GM19023 (cell line): ENCODE results near the gene METTL25.
"Not testable (repeated sequence)": the region's sequence is repeated elsewhere in the genome, so short reads cannot be mapped to it uniquely, and the experiment has no call there.

ENCODE experiments used
- ATAC-seq: cut with Tn5 transposase; IDR thresholded peaks from one replicate; pipeline ENCODE4 v1.9.1; 2021; ENCODE audit warnings: mild to moderate bottlenecking, moderate library complexity; ENCODE audit not compliant: unreplicated experiment

Gene METTL25, protein sequence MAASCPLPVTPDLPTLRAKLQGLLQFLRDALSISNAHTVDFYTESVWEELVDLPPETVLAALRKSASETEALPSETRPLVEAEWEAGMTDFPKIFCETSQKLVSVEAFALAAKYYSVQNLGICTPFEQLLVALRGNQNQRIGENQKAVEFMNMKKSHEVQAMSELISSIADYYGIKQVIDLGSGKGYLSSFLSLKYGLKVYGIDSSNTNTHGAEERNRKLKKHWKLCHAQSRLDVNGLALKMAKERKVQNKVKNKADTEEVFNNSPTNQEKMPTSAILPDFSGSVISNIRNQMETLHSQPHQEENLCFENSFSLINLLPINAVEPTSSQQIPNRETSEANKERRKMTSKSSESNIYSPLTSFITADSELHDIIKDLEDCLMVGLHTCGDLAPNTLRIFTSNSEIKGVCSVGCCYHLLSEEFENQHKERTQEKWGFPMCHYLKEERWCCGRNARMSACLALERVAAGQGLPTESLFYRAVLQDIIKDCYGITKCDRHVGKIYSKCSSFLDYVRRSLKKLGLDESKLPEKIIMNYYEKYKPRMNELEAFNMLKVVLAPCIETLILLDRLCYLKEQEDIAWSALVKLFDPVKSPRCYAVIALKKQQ

DNA sequence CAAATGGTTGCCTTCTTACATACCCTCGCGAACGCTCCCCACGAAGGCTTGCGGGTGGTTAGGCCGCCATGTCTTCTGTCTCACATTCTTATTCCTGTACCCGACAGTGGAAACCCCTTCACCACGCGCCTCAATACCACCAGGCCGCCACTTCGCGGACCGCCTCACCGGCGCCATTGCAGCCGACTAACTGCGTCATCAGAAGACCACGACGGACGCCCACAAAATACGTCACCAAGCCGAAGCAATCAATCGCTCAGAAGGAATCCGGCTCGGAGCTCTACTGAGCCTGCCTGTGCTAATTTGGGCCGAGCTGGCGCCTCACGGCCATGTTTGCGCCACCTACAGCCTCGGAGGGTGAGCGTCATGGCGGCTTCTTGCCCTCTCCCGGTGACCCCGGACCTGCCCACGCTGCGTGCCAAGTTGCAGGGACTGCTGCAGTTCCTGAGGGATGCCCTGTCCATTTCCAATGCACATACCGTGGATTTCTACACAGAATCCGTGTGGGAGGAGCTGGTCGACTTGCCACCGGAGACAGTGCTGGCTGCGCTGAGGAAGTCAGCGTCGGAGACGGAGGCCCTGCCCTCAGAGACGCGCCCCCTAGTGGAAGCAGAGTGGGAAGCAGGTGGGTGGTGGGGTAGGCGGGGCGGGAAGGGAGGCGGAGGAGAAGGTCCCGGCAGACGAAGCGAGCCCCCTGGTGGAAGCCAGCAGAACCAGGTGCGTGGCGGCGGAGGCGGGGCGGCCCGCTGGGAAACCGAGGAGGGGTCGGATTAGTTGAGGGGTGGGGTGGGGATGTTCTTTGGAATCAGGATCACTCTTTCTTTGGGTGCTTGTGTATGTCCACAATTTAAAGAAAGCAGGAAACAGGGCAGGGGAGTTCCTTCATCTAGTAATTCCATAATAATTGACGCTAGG, at the start of gene METTL25, which contains the start of gene CCDC59:
METTL25 (plus strand) TSS at position 330 of the 915 bp plus-strand sequence; CDS start at position 367, 37 bp downstream.
CCDC59 (minus strand) TSS at position 188 of the 915 bp plus-strand sequence; CDS start at position 177, 11 bp downstream.
- ATAC-seq = peak; percentile 94

DNA sequence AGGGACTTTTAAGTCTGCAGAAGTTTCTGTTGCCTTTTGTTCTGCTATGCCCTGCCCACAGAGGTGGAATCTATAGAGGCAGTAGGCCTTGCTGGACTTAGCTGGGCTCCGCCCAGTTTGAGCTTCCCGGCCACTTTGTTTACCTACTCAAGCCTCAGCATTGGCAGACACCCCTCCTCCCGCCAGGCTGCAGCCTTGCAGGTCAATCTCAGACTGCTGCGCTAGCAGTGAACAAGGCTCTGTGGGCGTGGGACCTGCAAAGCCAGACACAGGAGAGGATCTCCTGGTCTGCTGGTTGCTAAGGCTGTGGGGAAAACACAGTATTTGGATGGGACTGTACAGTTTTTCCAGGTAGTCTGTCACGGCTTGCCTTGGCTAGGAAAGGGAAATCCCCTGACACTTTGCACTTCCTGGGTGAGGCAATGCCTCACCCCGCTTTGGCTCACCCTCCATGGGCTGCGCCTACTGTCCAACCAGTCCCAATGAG, 43.9 kb upstream of the METTL25 start:
- ATAC-seq = no peak

DNA sequence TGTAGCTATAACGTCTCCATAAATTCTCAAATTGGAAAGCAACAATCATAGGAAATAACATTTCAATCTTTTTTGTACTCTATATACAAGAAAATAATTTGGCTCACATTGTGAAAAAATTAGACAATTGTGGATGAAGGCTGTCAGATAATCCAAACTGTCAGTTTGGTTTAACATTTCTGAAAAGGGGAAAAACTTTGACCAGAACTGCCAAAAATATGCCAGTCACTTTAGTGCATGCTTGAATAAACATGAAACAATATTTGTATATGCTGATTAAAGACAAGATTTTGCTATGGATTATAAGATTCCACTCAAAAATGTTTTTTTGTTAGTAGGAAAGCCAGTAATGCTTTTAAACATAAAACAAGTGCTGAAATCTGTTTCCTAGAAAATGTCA, 39.1 kb upstream of the METTL25 start:
- no peak for ATAC-seq

DNA sequence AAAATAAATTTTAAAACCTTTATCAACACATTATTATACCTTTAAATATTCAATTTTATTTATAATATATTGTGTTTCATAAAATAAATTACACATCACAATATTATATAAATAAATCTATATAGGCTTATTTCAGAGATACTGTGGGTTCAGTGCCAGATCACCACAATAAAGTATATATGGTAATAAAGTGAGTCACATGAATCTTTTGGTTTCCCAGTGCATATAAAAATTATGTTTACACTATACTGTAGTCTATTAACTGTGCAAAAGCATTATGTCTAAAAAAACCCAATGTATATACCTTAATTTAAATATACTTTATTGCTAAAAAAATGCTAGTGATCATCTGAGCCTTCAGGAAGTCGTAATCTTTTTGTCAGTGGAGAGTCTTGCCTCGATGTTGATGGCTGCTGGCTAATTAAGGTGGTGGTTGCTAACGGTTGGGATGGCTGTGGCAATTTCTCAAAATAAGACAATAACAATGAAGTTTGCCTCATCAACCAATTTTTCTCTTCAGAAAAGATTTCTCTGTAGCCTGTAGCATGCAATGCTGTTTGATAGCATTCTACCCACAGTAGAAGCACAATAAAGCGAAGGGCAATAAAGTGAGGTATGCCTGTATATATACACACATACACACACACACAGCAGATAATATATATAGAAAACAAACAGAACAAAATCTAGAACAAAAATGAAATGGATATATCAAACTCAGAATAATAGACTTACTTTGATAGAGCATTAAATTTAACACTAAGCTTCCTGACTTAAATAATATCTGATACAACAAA, 32.6 kb upstream of the METTL25 start:
- no peak for ATAC-seq

DNA sequence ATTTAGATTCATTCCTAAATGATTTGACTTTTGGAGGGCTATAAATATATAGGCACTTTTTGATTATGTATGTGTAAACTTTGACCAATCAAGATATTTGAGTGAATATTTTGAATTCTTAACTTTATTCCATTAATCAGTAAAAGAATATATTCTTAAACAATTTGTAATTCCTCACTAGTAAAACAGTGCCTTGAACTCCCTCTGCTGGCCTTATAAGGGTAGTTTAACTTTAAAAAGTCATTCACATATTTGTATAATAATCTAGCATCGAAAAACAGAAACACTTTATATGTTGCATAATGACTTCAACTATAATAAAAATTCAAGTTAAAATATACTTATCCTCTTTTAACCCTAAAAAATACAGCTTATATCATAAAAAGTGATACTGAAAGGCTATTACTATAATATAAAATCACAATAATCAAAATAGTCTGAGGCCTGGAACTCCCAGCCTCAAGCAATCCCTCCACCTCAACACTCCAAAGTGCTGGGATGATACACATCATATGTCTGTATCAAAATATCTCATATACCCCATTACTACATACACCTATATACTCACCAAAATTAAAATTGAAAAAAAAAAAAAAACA, 31.3 kb upstream of the METTL25 start:
- no peak for ATAC-seq

DNA sequence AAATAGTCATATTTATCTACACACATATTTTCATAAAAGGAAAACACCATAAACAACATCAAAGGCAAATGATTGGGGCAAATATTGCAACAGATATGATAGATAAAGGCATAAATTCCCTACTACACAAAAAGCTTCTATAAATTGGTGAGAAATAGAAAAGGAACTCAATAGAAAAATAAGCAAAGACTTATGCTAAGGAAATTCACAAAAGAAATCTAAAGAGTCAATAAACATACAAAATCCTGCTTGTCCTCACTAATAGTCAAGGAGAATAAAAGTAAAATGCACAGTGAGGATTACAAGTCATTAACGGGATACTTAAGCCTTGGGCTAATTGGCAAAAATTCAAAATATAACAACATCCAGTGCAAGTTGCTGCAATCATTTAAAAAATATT, 30.5 kb upstream of the METTL25 start:
- no peak for ATAC-seq

DNA sequence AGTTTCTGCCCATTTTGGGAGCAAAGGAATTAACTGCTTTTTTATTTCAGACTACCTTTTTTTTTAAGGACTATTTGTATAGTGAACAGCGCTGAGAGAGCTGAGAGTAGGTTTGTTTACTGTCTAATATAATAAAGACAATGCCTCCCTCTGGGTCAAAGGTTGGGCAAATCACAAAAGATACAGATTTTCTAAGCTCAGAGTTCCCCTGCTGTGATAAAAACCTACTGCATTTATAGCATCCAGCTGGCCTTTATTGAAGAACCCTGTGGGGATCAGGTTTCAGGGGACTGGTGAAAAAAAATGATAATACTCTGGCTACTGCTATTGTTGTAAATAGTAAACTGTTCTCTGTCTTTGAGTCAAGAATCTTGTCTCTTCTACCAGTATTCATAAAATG, 28.8 kb upstream of the METTL25 start:
- ATAC-seq = no peak

DNA sequence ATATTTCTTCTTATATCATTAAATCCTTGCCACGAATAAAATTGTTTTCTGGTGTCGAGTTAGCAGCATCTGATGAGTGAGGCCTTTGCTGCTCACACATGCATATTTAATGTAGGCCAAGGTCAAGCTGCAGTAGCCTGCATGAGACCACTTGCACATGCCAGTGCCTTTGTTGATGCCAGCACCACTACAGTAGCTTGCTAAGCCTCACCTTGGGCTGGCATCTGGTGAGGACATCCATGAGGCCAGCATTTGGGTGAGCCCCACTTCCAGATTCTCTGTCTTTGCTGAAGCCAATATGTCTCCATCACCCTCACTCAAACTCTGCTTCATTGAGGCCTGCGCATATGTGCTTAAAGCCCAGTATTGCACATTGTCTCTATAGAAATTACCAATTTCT, 8.2 kb upstream of the METTL25 start:
- ATAC-seq = no peak

DNA sequence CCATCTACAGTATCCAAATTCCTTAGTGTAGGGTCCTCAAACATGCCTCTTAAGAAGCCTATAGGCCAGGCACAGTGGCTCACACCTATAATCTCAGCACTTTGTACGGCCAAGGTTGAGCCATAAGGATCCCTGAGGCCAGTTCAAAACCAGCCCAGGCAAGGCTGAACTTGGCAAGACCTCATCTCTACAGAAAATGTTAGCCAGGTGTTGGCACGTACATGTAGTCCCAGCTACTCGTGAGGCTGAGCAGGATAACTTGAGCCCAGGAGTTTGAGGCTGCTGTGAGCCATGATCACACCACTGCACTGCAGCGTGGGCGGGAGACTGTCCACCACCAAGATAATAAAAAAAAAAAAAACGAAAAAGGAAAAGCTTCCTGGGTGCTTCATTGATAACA, 6.9 kb upstream of the METTL25 start:
- no peak for ATAC-seq

DNA sequence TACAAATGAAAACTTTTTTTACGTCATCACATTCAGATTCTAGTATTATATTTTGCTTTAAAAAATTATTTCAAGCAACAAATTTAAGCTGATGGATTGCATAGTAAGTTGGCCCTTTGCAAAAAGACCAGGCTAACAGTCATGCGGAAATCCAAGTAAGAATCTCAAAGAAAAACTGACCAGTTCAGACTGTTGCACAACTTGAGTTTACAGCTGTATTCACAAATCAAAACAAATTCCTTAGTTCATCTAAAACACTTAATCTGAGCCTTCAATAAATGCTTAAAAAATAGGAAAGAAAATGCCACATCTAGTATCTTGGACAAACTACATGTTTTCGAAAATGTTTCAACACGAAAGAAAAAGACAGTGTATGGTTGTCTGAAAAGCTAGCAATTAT, 989 bp upstream of the METTL25 start:
- no peak for ATAC-seq

DNA sequence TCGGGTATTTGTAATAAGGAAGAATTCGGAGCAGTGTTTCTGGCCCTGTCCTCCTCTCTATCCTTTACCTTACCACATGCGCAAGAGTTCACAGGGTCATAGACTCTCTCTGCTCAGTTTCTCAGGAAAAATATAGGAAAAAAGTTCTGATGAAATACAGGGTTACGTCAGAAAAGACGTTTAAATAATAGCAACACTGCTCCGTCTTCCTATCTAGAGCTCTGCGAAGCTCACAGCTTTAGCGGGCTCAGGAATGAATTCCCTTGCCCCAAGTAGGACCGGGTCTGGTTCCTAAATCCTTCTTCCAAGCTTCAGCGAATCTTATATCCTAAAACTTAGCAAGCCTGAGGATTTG, 507 bp upstream of the METTL25 start:
- ATAC-seq = no peak

DNA sequence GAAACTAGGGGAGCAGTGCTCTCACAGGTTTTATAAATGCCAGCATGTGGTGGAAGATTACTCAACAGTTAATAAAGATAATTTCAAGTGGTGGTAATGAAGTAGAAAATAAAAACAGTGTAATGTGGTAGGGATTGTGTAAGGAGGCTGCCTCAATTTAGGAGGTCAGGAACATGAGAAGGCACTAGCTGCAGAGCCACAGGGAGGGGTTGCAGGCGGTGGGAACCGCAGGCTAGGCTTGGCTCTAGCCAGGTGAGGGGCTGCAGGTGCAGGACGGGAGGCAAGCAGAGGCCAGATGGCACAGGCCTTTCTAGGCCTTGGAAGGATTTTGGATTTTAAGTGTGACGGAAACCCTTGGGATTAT, 768 bp downstream of the METTL25 start:
- no peak for ATAC-seq

DNA sequence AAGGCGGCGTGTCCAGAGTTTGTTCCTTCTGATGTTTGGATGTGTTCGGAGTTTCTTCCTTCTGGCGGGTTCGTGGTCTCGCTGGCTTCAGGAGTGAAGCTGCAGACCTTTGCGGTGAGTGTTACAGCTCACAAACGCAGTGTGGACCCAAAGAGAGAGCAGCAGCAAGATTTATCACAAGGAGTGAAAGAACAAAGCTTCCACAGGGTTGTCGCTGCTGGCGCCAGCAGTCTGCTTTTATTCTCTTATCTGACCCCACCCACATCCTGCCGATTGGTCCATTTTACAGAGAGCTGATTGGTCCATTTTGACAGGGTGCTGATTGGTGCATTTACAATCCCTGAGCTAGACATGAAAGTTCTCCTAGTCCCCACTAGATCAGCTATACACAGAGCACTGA, 2.5 kb downstream of the METTL25 start:
- ATAC-seq = not testable (repeated sequence)

DNA sequence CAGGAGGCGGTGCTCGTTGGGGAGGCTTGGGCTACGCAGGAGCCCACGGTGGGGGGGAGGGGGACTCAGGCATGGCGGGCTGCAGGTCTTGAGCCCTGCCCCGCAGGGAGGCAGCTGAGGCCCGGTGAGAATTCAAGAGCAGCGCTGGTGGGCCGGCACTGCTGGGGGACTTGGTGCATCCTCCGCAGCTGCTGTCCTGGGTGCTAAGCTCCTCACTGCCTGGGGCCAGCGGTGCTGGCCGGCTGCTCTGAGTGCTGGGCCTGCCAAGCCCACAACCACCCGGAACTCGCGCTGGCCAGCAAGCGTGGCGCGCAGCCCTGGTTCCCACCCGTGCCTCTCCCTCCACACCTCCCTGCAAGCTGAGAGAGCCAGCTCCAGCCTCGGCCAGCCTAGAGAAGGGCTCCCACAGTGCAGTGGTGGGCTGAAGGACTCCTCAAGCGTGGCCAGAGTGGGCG, 3.2 kb downstream of the METTL25 start:
- no peak for ATAC-seq

DNA sequence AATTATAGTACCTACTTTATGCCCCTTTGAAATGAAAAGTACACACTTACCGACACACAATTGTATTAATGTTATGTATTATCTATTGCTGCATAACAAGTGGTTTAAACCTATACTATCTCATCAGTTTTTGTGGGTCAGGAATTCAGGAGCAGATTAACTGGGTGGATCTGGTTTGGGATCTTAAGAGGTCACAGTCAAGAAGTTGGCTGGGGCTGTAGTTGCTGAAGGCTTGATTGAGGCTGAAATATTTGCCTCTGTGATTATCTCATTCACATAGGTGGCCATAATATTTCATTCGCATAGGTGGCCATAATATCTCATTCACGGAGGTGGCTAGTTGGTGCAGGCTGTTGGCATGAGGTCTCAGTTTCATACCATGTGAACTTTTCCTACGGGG, 5.7 kb downstream of the METTL25 start:
- ATAC-seq = no peak

DNA sequence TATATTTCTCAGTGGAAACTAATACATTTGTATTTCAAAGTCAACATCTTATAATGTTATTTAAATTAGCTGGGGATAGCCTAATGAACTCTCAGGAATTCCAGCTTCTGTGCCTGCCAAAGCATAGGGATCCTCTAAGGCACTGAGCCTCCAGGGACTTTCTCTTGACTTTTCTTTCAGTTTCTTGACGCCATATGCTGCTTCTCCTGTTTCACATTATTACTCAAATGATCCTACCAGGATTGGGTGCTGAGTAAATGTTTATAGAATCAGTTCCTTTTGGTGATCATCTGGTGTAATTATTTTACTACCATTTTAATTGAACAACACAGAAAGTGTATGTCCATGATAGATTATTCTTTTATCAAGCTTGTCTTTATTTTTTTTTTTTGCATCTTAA, 7.9 kb downstream of the METTL25 start:
- ATAC-seq = no peak

DNA sequence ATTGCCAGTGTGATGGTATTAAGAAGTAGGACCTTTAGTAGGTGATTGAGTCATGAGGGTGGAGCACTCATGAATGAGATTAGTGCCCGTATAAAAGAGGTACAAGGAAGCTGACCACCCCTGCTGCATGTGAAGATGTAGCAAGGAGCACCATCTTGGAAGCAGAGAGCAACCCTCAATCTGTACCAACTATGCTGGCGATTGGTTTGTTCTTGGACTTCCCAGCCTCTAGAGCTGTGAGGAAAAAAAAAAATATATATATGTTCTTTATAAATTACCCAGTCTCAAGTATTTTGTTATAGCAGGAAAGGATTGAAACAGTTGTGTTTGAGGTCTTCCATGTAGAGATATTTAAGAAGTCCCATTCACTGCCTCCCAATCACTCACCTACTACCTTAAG, 16.9 kb downstream of the METTL25 start:
- ATAC-seq = no peak

DNA sequence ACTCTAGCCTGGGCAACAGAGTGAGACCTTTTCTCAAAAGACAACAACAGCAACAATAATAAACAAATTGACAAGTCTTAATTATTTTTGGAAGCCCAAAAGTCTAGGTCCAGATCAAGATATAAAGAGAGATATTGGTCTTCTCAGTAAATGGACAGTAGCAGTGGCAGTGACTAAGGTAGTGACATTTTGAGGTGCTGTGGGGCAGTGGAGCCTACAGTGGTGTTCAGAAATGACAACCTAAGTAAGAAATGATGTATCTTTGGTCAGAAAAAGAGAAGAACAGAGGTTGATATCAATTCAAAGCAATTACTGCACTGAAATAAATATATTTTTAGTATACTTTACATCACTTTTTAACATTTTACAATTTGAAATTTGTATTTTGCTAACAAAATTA, 20.7 kb downstream of the METTL25 start:
- peak; percentile 53 for ATAC-seq

DNA sequence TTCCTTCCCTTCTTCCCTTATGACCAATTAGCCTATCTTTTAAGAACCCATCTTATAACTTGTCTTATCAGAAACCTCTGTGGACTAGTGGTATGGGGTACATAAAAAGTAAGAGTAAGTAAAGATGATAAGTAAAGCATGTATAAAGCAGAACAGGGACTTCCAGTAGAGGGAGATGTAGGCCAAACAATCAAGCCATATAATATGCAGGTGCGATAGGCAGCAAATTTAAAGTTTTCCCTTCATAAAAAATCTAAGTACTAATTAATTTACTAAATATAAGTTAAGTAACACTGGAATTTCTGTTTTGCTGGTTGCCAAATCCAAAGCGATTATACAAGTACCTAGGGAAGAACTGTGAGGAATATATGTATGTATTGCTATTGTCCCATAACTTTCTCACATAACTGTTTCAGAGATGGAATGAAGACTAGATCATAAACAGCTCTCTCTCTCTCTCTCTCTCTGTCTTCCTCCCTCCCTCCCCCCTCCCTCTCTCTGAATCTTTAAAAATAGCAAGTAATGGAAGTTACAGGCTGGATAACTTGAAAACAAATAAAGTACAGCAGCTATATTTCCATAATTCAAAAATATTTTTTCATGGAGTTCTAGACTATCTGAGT, 25.7 kb downstream of the METTL25 start:
- ATAC-seq = no peak

DNA sequence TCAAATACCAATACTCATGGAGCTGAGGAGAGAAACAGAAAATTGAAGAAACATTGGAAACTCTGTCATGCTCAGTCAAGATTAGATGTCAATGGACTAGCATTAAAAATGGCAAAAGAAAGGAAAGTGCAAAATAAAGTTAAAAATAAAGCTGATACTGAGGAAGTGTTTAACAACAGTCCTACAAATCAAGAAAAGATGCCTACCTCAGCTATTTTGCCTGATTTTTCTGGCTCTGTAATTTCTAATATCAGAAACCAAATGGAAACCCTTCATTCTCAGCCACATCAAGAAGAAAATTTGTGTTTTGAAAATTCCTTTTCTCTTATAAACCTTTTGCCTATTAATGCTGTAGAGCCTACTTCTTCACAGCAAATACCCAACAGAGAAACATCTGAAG, 40.5 kb downstream of the METTL25 start:
- no peak for ATAC-seq
